ENCODE data around the gene SLC13A2. TPM values are rescaled to one million over a fixed set of nuclear protein-coding genes. Genes with fewer than 3 reads are reported as not detected.

The SLC13A2 gene
- total and polyA plus RNA-seq, 2 experiments from 2014 or later: not detected

GRCh38 chr17:28515518-28515917, 42.1 kb downstream of the SLC13A2 start:
- ATAC-seq (no peak), DNase-seq (ENCODE audit: low spot score) (no peak)
- Histone ChIP-seq H2AFZ (no peak overlapping the region), H3K4me3 (no peak overlapping the region), H3K9me2 (ENCODE audit: insufficient read depth) (no peaks in the 10 kb centered on the region), H3K4me2 (no peak overlapping the region), H3F3A (replicated peaks; ENCODE audit: low read depth) (no peaks in the 10 kb centered on the region), H3K27ac (ENCODE audit: low read depth) (no peak overlapping the region), H3K36me3 (ENCODE audit: insufficient read depth) (no peaks in the 10 kb centered on the region), H3K27me3 (ENCODE audit: insufficient read depth) (no peaks in the 10 kb centered on the region), H3K79me2 (replicated peaks; ENCODE audit: insufficient read depth) (no peaks in the 10 kb centered on the region), H3K4me1 (ENCODE audit: insufficient read depth) (no peaks in the 10 kb centered on the region), H4K20me1 (replicated peaks; ENCODE audit: insufficient read depth) (no peaks in the 10 kb centered on the region)
- no peak for TF ChIP-seq EZH2phosphoT487 (IDR thresholded peaks at IDR 0.05; ENCODE audit: unreplicated experiment)
- TF ChIP-seq EZH2 (IDR thresholded peaks at IDR 0.05; ENCODE audit: low read depth, unreplicated experiment): no peak
- no peak for TF ChIP-seq REST (IDR thresholded peaks at IDR 0.05; ENCODE audit: unreplicated experiment)
- TF ChIP-seq CREB1 (CRISPR knock-in tag; IDR thresholded peaks at IDR 0.05; ENCODE audit: low read depth): no peak
- TF ChIP-seq ZNF331 (CRISPR knock-in tag; IDR thresholded peaks at IDR 0.05; ENCODE audit: low read depth): no peak
- no peak for TF ChIP-seq STAT1 (IDR thresholded peaks at IDR 0.05; ENCODE audit: unreplicated experiment)
- TF ChIP-seq ETS1 (IDR thresholded peaks at IDR 0.05): no peak
- no peak for TF ChIP-seq NANOG (IDR thresholded peaks at IDR 0.05; ENCODE audit: borderline replicate concordance)
- no peak for TF ChIP-seq POLR2AphosphoS5 (IDR thresholded peaks at IDR 0.05; ENCODE audit: low read depth)
- no peak for TF ChIP-seq ZNF114 (CRISPR knock-in tag; IDR thresholded peaks at IDR 0.05)
- TF ChIP-seq JUNB (IDR thresholded peaks at IDR 0.05; ENCODE audit: unreplicated experiment): no peak
- TF ChIP-seq ZNF462 (CRISPR knock-in tag; IDR thresholded peaks at IDR 0.05): no peak
- TF ChIP-seq CTCF (conservative IDR thresholded peaks at IDR 0.05; ENCODE audit: low read depth in 2 of 2): no peak
- Mint-ChIP-seq H3K36me3 (ENCODE audit: low read depth) (no peaks in the 10 kb centered on the region), H3K27ac (no peak overlapping the region), H3K27me3 (ENCODE audit: insufficient read depth, low read depth, poor library complexity) (peaks cover 6% of the 10 kb centered on the region), H3K4me3 (no peak overlapping the region), H3K9me3 (peaks cover 9% of the 10 kb centered on the region), H3K4me1 (peaks cover 2% of the 10 kb centered on the region; the same call in 2 of the 3 replicates)

All from GM23338 (cell line).